Ovary (tissue), 3 donors: Measurements from ENCODE around the gene TNFSF8.

Experiments used
- CTCF ChIP-seq, 3 donors: fragments of 450-650 bp in 2 of 3; fragments of 200-600 bp in 1 of 3; IDR thresholded peaks; one replicate each; pipeline versions ENCODE4 v1.5.1 to v1.8.0; 2016 to 2022; ENCODE audit warnings: antibody characterized with exemption in 3 of 3, mild to moderate bottlenecking in 1 of 3
- EP300 ChIP-seq: sonication (generic); formaldehyde crosslinking; IDR thresholded peaks from one replicate; pipeline ENCODE4 v1.6.1; 2017; ENCODE audit warnings: antibody characterized with exemption
- POLR2A ChIP-seq: fragments of 450-650 bp; IDR thresholded peaks from one replicate; pipeline ENCODE4 v1.6.1; 2017; ENCODE audit warnings: antibody characterized with exemption, mild to moderate bottlenecking, moderate library complexity
- donor health status: DM: no; HTN: no; CAD: no.

GRCh38 chr9:114914139-114914538 is 16.3 kb downstream of the TNFSF8 start:
- no peak for TF ChIP-seq CTCF (IDR thresholded peaks at IDR 0.05)
- no peak for TF ChIP-seq POLR2A
- TF ChIP-seq EP300 = no peak
